Ishikawa (cell line): ENCODE measurements around the gene ING3.

Source experiments
- CREB1 ChIP-seq: IDR thresholded peaks from 2 replicates; pipeline ENCODE4 v1.6.1; 2012; ENCODE audit warnings: low read depth
- EGR1 ChIP-seq: IDR thresholded peaks from 2 replicates; pipeline ENCODE4 v1.6.1; 2012
- EP300 ChIP-seq: IDR thresholded peaks from 2 replicates; pipeline ENCODE4 v1.6.1; 2012; ENCODE audit warnings: borderline replicate concordance
- FOXM1 ChIP-seq: IDR thresholded peaks from 2 replicates; pipeline ENCODE4 v1.6.1; 2012; ENCODE audit warnings: low read depth, borderline replicate concordance
- MAX ChIP-seq: IDR thresholded peaks from 2 replicates; pipeline ENCODE4 v1.6.1; 2012
- RAD21 ChIP-seq: IDR thresholded peaks from 2 replicates; pipeline ENCODE4 v1.6.1; 2012; ENCODE audit warnings: low read depth
- REST ChIP-seq: IDR thresholded peaks from 2 replicates; pipeline ENCODE4 v1.6.1; 2012; ENCODE audit warnings: low read depth, mild to moderate bottlenecking
- TAF1 ChIP-seq: IDR thresholded peaks from 2 replicates; pipeline ENCODE4 v1.6.1; 2012; ENCODE audit warnings: low read depth, mild to moderate bottlenecking
- USF1 ChIP-seq: IDR thresholded peaks from 2 replicates; pipeline ENCODE4 v1.6.1; 2012

- TF ChIP-seq USF1 = no peak
- TF ChIP-seq CREB1 = no peak
- no peak for TF ChIP-seq EP300
- no peak for TF ChIP-seq EGR1
- TF ChIP-seq RAD21 = no peak
- no peak for TF ChIP-seq MAX
- no peak for TF ChIP-seq FOXM1
- no peak for TF ChIP-seq REST
- no peak for TF ChIP-seq TAF1
These were observed 47.9 kb downstream of the ING3 start for GRCh38 chr7:120998520-120998919.
